Neuronal stem cell (in vitro differentiated cells): ENCODE data around the gene DLL4.
A peak's percentile ranks its signal among the peaks of the same experiment; 100 is the strongest.

Source experiments
- DNase-seq: peaks from one replicate; pipeline ENCODE4 v3.0.0-alpha.2; 2013; ENCODE audit warnings: low spot score
- H2AFZ ChIP-seq: one replicate; pipeline ENCODE4 v1.6.1; 2013; ENCODE audit warnings: mild to moderate bottlenecking, low read length, inconsistent platforms
- H2AK5ac ChIP-seq: 2 replicates; pipeline ENCODE4 v1.6.1; 2013; ENCODE audit warnings: low read depth, mild to moderate bottlenecking, inconsistent platforms, low read length, moderate library complexity, mixed read lengths
- H2BK120ac ChIP-seq: 2 replicates; pipeline ENCODE4 v1.6.1; 2013; ENCODE audit warnings: low read depth, mild to moderate bottlenecking, inconsistent platforms, low read length, moderate library complexity, mixed read lengths
- H2BK12ac ChIP-seq: one replicate; pipeline ENCODE4 v1.6.1; 2013; ENCODE audit warnings: low read length, inconsistent platforms
- H2BK15ac ChIP-seq: 2 replicates; pipeline ENCODE4 v1.6.1; 2013; ENCODE audit warnings: mild to moderate bottlenecking, low read length, inconsistent platforms, mixed read lengths
- H2BK5ac ChIP-seq: one replicate; pipeline ENCODE4 v1.6.1; 2013; ENCODE audit warnings: inconsistent platforms, mild to moderate bottlenecking, low read length, moderate library complexity
- H3K14ac ChIP-seq: one replicate; pipeline ENCODE4 v1.6.1; 2013; ENCODE audit warnings: low read length, inconsistent platforms
- H3K18ac ChIP-seq: 2 replicates; pipeline ENCODE4 v1.6.1; 2013; ENCODE audit warnings: low read length, inconsistent platforms
- H3K23ac ChIP-seq: 2 replicates; pipeline ENCODE4 v1.6.1; 2013; ENCODE audit warnings: low read depth, mild to moderate bottlenecking, mixed read lengths, low read length, inconsistent platforms; ENCODE audit not compliant: poor library complexity
- H3K27ac ChIP-seq: replicated peaks from 3 replicates; pipeline ENCODE4 v1.5.1; 2013; ENCODE audit warnings: low read length, inconsistent platforms
- H3K27me3 ChIP-seq, 3 experiments: 2 replicates each; pipeline ENCODE4 v1.6.1; 2013; ENCODE audit warnings: low read length in 3 of 3, mild to moderate bottlenecking in 2 of 3, inconsistent platforms in 1 of 3, low read depth in 1 of 3, mixed read lengths in 1 of 3, moderate library complexity in 1 of 3; ENCODE audit not compliant: control insufficient read depth in 3 of 3, insufficient read depth in 3 of 3
- H3K36me3 ChIP-seq, 2 donors: replicated peaks in 1 of 2; 2 replicates each; pipeline ENCODE4 v1.6.1; 2013; ENCODE audit warnings: low read length in 2 of 2; ENCODE audit not compliant: control insufficient read depth in 2 of 2, insufficient read depth in 2 of 2
- H3K4ac ChIP-seq: 2 replicates; pipeline ENCODE4 v1.6.1; 2013; ENCODE audit warnings: inconsistent platforms, mild to moderate bottlenecking, low read length, moderate library complexity
- H3K4me1 ChIP-seq, 2 donors: 1 replicate in 1 of 2; 2 replicates in 1 of 2; pipeline ENCODE4 v1.6.1; 2013; ENCODE audit warnings: low read length in 2 of 2, low read depth in 1 of 2; ENCODE audit not compliant: control insufficient read depth in 2 of 2, insufficient read depth in 1 of 2
- H3K4me2 ChIP-seq: one replicate; pipeline ENCODE4 v1.6.1; 2013; ENCODE audit warnings: mild to moderate bottlenecking, low read length, inconsistent platforms; ENCODE audit not compliant: insufficient read depth, poor library complexity, severe bottlenecking
- H3K4me3 ChIP-seq, 2 donors: 2 replicates each; pipeline ENCODE4 v1.5.1; 2013; ENCODE audit warnings: low read length in 2 of 2, mild to moderate bottlenecking in 2 of 2, inconsistent platforms in 1 of 2, moderate library complexity in 1 of 2
- H3K79me1 ChIP-seq: one replicate; pipeline ENCODE4 v1.6.1; 2013; ENCODE audit warnings: low read depth, mild to moderate bottlenecking, inconsistent platforms, low read length, moderate library complexity
- H3K9ac ChIP-seq: one replicate; pipeline ENCODE4 v1.6.1; 2013; ENCODE audit warnings: mild to moderate bottlenecking, low read depth, low read length, inconsistent platforms; ENCODE audit not compliant: poor library complexity
- H3K9me3 ChIP-seq, 2 donors: replicated peaks in 1 of 2; 2 replicates each; pipeline versions ENCODE3 to v1.6.1; 2013; ENCODE audit warnings: low read length in 2 of 2, mild to moderate bottlenecking in 2 of 2, inconsistent platforms in 1 of 2, low read depth in 1 of 2, mixed read lengths in 1 of 2, moderate library complexity in 1 of 2; ENCODE audit not compliant: control insufficient read depth in 2 of 2, insufficient read depth in 1 of 2
- H4K8ac ChIP-seq: one replicate; pipeline ENCODE4 v1.6.1; 2013; ENCODE audit warnings: low read depth, mild to moderate bottlenecking, inconsistent platforms, low read length, moderate library complexity
- H4K91ac ChIP-seq: one replicate; pipeline ENCODE4 v1.6.1; 2013; ENCODE audit warnings: low read length, low read depth, mild to moderate bottlenecking, inconsistent platforms; ENCODE audit not compliant: poor library complexity
- WGBS, 2 donors: extraction: QIAGEN DNeasy Blood & Tissue Kit; methylation state at CpG; one replicate each; pipeline ENCODE4 v1.1.7; 2013; ENCODE audit warnings: missing lambda C conversion rate in 2 of 2, mixed read lengths in 1 of 2; ENCODE audit not compliant: insufficient read length in 2 of 2, insufficient replicate concordance in 1 of 2; ENCODE audit errors: extremely low coverage in 2 of 2; 5-methylcytosine and 5-hydroxymethylcytosine counted together

The DLL4 gene

GRCh38 chr15:40952301-40952900 is 23.3 kb downstream of the DLL4 start:
- WGBS, 2 donors = no CpG with 5 or more reads among the region's 23 CpGs
- Histone ChIP-seq H3K14ac (peak overlapping the region; percentile 92), H4K8ac (no peak overlapping the region), H3K4me2 (peak overlapping the region; percentile 95), H3K4me1 (peaks cover 0 to 2% of the 10 kb centered on the region in 2 donors), H2BK120ac (peak overlapping the region; percentile 16), H2BK12ac (peak overlapping the region; percentile 36), H3K23ac (peak overlapping the region; percentile 74), H2AFZ (peak overlapping the region; percentile 93), H2AK5ac (no peak overlapping the region), H3K18ac (peak overlapping the region; percentile 90), H3K27me3 (peaks cover 0 to 37% (median 0%) of the 10 kb centered on the region in 3 experiments), H3K4ac (no peak overlapping the region), H3K27ac (peak overlapping the region; percentile 27), H3K4me3 (peak overlapping the region; percentile 56 to 85), H3K9ac (peak overlapping the region; percentile 91), H2BK15ac (no peak overlapping the region), H3K9me3 (peaks cover 0 to 2% of the 10 kb centered on the region in 2 donors), H2BK5ac (no peak overlapping the region), H4K91ac (peak overlapping the region; percentile 67), H3K79me1 (peaks cover 4% of the 10 kb centered on the region), H3K36me3 (peaks cover 0 to 8% of the 10 kb centered on the region in 2 donors)
- no peak for DNase-seq

GRCh38 chr15:40952901-40953712 is 24.0 kb downstream of the DLL4 start, which contains the start of gene CHAC1:
Gene CHAC1, plus strand, starts transcription at chr15:40953471. Its CDS starts 113 bp downstream, at chr15:40953584.
- H2BK5ac ChIP-seq = no peak within 1 kb of the TSS
- H3K4me3 ChIP-seq = peak within 1 kb of the TSS; percentile 56 to 89
- peak within 1 kb of the TSS; percentile 93 for H2AFZ ChIP-seq
- WGBS, 2 donors = no CpG with 5 or more reads among the region's 72 CpGs
- H3K9me3 ChIP-seq = peaks cover 0 to 2% of the 10 kb centered on the region in 2 donors
- H3K14ac ChIP-seq = peak within 1 kb of the TSS; percentile 92
- peaks cover 0 to 2% of the 10 kb centered on the region in 2 donors for H3K4me1 ChIP-seq
- H3K79me1 ChIP-seq = peaks cover 4% of the 10 kb centered on the region
- peak within 1 kb of the TSS; percentile 27 for H3K27ac ChIP-seq
- peak within 1 kb of the TSS; percentile 94 for H3K23ac ChIP-seq
- peak within 1 kb of the TSS; percentile 70 for H2AK5ac ChIP-seq
- H3K4ac ChIP-seq = no peak within 1 kb of the TSS
- H3K9ac ChIP-seq = peak within 1 kb of the TSS; percentile 96
- peak within 1 kb of the TSS; percentile 77 for H2BK12ac ChIP-seq
- H4K91ac ChIP-seq = peak within 1 kb of the TSS; percentile 67
- peak within 1 kb of the TSS; percentile 16 for H2BK120ac ChIP-seq
- DNase-seq = peak; percentile 92
- H3K27me3 ChIP-seq = peaks cover 0 to 35% (median 0%) of the 10 kb centered on the region in 3 experiments
- H3K36me3 ChIP-seq = peaks cover 0 to 8% of the 10 kb centered on the region in 2 donors
- H3K4me2 ChIP-seq = peak within 1 kb of the TSS; percentile 95
- H4K8ac ChIP-seq = peak within 1 kb of the TSS; percentile 90
- H2BK15ac ChIP-seq = peak within 1 kb of the TSS; percentile 71
- H3K18ac ChIP-seq = peak within 1 kb of the TSS; percentile 95

- Histone ChIP-seq H2AFZ (peak overlapping the region; percentile 93), H2BK12ac (peak overlapping the region; percentile 77), H3K27ac (no peak overlapping the region), H3K4me1 (peaks cover 0 to 2% of the 10 kb centered on the region in 2 donors), H2BK120ac (no peak overlapping the region), H4K8ac (no peak overlapping the region), H3K4me3 (peak overlapping the region; percentile 56 to 89), H3K9ac (peak overlapping the region; percentile 96), H3K79me1 (peaks cover 4% of the 10 kb centered on the region), H3K4ac (no peak overlapping the region), H4K91ac (no peak overlapping the region), H3K18ac (peak overlapping the region; percentile 95), H2BK15ac (peak overlapping the region; percentile 71), H2BK5ac (no peak overlapping the region), H3K14ac (peak overlapping the region; percentile 91), H2AK5ac (peak overlapping the region; percentile 70), H3K36me3 (peaks cover 0 to 8% of the 10 kb centered on the region in 2 donors), H3K27me3 (peaks cover 0 to 29% (median 0%) of the 10 kb centered on the region in 3 experiments), H3K23ac (peak overlapping the region; percentile 94), H3K9me3 (peaks cover 0 to 2% of the 10 kb centered on the region in 2 donors), H3K4me2 (peak overlapping the region; percentile 94)
- no peak for DNase-seq
- WGBS, 2 donors = no CpG with 5 or more reads among the region's 17 CpGs
Measured at GRCh38 chr15:40953713-40954074, 24.6 kb downstream of the DLL4 start.
